GM18858 (cell line): ENCODE results near the gene CCDC122.

Experiments used
- ATAC-seq: cut with Tn5 transposase; IDR thresholded peaks from one replicate; pipeline ENCODE4 v1.9.1; 2021; ENCODE audit not compliant: unreplicated experiment

Gene CCDC122

GRCh38 chr13:43805071-43805468 is 74.5 kb downstream of the CCDC122 start:
- no peak for ATAC-seq

GRCh38 chr13:43804461-43805070 is 75.0 kb downstream of the CCDC122 start:
- ATAC-seq: no peak

GRCh38 chr13:43802511-43802910 is 77.0 kb downstream of the CCDC122 start:
- ATAC-seq: no peak

GRCh38 chr13:43800828-43801227 is 78.7 kb downstream of the CCDC122 start:
- ATAC-seq: no peak

GRCh38 chr13:43799191-43799590 is 80.3 kb downstream of the CCDC122 start:
- no peak for ATAC-seq

GRCh38 chr13:43797869-43798268 is 81.7 kb downstream of the CCDC122 start:
- no peak for ATAC-seq

GRCh38 chr13:43797159-43797558 is 82.4 kb downstream of the CCDC122 start:
- no peak for ATAC-seq

GRCh38 chr13:43794416-43794815 is 85.1 kb downstream of the CCDC122 start:
- no peak for ATAC-seq

- ATAC-seq: no peak
Measured at GRCh38 chr13:43792076-43792881, 87.3 kb downstream of the CCDC122 start.

- ATAC-seq: no peak
Measured at GRCh38 chr13:43787997-43788396, 91.5 kb downstream of the CCDC122 start.

- ATAC-seq: no peak
Measured at GRCh38 chr13:43787518-43787891, 92.0 kb downstream of the CCDC122 start.

GRCh38 chr13:43786766-43787517 is 92.6 kb downstream of the CCDC122 start, which contains the start of gene ENOX1:
TSS of gene ENOX1 (minus strand) at chr13:43786972.
- no peak for ATAC-seq

GRCh38 chr13:43786472-43786765 is 93.1 kb downstream of the CCDC122 start:
- no peak for ATAC-seq
